Activated gamma-delta T cell (primary cell): Measurements from ENCODE around the gene HSFX2.
"Not testable (repeated sequence)": the region's sequence is repeated elsewhere in the genome, so short reads cannot be mapped to it uniquely, and the experiment has no call there.

Experiments
- DNase-seq: peaks from one replicate; lab custom pipeline; 2025; lab: John Stamatoyannopoulos, UW

Gene HSFX2

GRCh38 chrX:149590993-149591392 is 4.1 kb downstream of the HSFX2 start:
- DNase-seq: not testable (repeated sequence)

- DNase-seq: not testable (repeated sequence)
Observed at GRCh38 chrX:149587359-149587758, 7.8 kb downstream of the HSFX2 start, which contains the start of gene MAGEA9B. MAGEA9B (minus strand) TSS chrX:149587459; CDS start chrX:149583179, 4,280 bp downstream.

DNA sequence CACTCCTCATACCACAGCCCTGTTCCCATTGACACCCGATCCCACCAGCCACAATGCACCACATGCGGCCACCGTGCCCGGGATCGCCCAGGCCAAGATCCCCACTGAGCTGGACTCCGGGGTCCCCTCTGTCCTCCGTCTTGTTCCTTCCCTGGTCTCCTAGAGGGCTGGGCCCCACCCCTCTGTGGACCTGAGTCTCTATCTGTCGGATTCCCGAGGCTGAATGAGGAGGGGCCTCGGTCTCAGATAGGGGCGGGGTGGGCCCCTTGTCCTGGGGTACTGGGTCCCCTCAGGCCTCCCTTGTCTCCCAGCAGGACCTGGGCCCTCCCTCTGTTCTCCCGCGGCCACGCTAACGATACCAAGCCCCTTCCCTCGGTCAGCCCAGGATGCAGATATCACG is 9.5 kb downstream of the HSFX2 start:
- not testable (repeated sequence) for DNase-seq

GRCh38 chrX:149573456-149573855 is 21.7 kb downstream of the HSFX2 start:
- DNase-seq: not testable (repeated sequence)

GRCh38 chrX:149572743-149573142 is 22.4 kb downstream of the HSFX2 start:
- no peak for DNase-seq

DNA sequence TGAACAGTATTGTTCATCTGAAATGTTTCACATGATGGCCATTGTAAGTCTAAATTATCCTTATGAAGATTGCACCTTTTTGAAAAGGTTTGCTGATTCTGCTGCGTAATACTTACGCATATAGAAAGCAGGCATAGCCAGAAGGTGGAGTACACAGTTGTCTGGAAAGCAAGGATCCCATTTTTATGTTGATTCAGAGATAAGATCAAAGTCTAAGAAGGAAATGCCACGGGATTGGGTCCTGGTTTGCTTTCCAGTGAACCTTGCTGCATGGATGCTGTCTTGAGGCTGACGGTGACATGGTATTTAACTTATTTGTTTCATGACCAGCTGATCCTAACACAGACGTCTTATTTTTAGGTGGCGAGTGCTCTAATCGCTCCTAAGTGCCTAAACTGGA is 23.3 kb downstream of the HSFX2 start:
- no peak for DNase-seq

GRCh38 chrX:149570668-149571067 is 24.4 kb downstream of the HSFX2 start:
- no peak for DNase-seq

DNA sequence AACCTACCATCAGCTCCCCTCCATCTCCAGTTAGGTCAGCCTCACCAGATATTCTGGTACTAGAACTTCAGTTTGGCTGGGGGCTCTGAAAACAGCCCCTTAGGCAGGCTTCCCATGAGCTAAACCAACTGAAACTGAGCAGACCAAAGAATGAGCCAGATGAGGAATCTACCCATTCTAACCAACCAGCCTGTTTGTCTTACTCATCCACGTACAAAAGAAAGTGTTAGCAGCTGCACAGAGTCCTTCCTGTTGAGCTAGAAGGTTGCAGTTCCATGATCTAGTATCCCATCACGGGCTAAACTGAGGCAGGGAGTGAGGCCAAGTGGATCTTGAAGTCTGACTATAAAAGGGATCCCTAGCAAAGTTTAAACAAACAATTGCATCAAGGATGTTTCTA is 25.3 kb downstream of the HSFX2 start:
- DNase-seq: no peak

GRCh38 chrX:149568701-149569296 is 26.3 kb downstream of the HSFX2 start:
- no peak for DNase-seq

DNA sequence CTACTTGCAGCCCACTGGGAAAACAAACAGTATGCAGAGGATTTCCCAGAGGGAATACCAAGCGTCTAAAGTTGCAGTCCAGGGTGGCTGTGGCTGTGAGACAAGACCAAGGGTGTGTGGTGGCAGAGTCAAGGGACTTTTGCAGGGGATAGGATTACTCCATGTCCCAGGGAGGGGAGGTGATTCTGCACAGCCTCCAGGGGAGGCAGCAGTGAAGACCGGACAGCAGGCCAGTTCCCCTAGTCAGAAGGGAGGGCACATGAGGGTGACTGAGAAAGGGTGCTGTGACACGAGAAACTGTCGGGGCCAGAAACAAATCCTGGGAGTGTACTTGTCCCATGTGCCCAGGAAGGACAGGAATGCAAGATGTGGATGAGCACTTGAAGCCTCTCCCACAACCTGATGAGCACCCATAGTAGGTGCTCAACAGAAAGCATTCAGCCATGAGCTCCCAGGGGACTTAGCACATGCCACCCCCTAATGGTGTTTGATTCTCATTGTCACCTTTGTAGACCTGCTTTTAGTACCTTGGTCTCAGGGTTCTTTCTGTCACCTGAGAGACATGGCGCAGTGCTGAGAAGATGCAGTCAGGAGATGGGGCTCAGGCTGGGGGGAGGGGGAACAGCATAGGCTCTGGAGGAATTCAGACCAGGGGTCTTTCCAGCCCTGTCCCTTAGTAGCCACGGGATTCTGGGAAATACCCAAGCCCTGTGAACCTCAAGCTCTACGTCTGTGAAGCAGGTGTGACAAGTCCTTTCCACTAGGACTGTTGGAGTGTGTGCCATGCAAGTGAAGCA is 27.3 kb downstream of the HSFX2 start:
- DNase-seq: no peak

GRCh38 chrX:149563359-149563758 is 31.8 kb downstream of the HSFX2 start:
- DNase-seq: no peak

GRCh38 chrX:149555251-149555650 is 39.9 kb downstream of the HSFX2 start:
- DNase-seq: not testable (repeated sequence)

- DNase-seq: not testable (repeated sequence)
Observed at GRCh38 chrX:149551939-149552248, 43.2 kb downstream of the HSFX2 start.

- DNase-seq: not testable (repeated sequence)
Observed at GRCh38 chrX:149551245-149551938, 43.7 kb downstream of the HSFX2 start.

GRCh38 chrX:149550454-149550853 is 44.7 kb downstream of the HSFX2 start:
- not testable (repeated sequence) for DNase-seq

- DNase-seq: not testable (repeated sequence)
Observed at GRCh38 chrX:149549701-149550100, 45.4 kb downstream of the HSFX2 start, which contains the start of gene HSFX3. HSFX3 (minus strand) TSS chrX:149549924; CDS start chrX:149549852, 72 bp downstream.

- DNase-seq: not testable (repeated sequence)
Observed at GRCh38 chrX:149547782-149548181, 47.3 kb downstream of the HSFX2 start.

DNA sequence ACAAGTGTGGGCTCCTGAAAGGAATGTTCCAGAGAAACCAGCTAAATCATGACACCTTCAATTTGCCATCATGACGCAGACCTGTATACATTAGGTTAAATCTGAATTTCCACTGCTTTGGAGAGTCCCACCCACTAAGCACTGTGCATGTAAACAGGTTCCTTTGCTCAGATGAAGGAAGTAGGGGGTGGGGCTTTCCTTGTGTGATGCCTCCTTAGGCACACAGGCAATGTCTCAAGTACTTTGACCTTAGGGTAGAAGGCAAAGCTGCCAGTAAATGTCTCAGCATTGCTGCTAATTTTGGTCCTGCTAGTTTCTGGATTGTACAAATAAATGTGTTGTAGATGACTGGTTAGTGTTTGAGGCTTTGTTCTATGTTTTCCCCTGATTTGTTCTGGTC is 48.2 kb downstream of the HSFX2 start:
- DNase-seq: not testable (repeated sequence)

- not testable (repeated sequence) for DNase-seq
Observed at GRCh38 chrX:149545545-149546543, 49.3 kb downstream of the HSFX2 start.
